GM12874 (cell line): Measurements from ENCODE around the gene TESK2.

Experiments used
- CTCF ChIP-seq: IDR thresholded peaks from 2 replicates; pipeline ENCODE4 v1.5.1; 2011; ENCODE audit warnings: low read depth, mild to moderate bottlenecking, control low read depth, low read length, moderate library complexity; ENCODE audit not compliant: insufficient read depth

Gene TESK2

GRCh38 chr1:45329445-45329844 lies 161.5 kb downstream of the TESK2 start:
- TF ChIP-seq CTCF = no peak

- TF ChIP-seq CTCF = no peak
Measured at GRCh38 chr1:45328680-45329079, 162.3 kb downstream of the TESK2 start.

- no peak for TF ChIP-seq CTCF
Measured at GRCh38 chr1:45327644-45328515, 163.1 kb downstream of the TESK2 start.

GRCh38 chr1:45326627-45327623 lies 164.0 kb downstream of the TESK2 start, which contains the start of gene HPDL:
TSS of gene HPDL (plus strand) at chr1:45326895. CDS start at chr1:45327149, 254 bp downstream.
- TF ChIP-seq CTCF = no peak

GRCh38 chr1:45325851-45326506 lies 165.0 kb downstream of the TESK2 start:
- no peak for TF ChIP-seq CTCF

GRCh38 chr1:45322486-45323040 lies 168.4 kb downstream of the TESK2 start:
- TF ChIP-seq CTCF = no peak
